H1 (cell line): ENCODE measurements around the gene MNX1.

ENCODE experiments used
- CTCF ChIP-seq, 3 experiments: IDR thresholded peaks; 1 replicate in 2 of 3; 2 replicates in 1 of 3; pipeline versions ENCODE4 v1.5.1 to v1.6.1; 2011; ENCODE audit warnings: low read length in 3 of 3, mild to moderate bottlenecking in 3 of 3, inconsistent platforms in 2 of 3, low read depth in 1 of 3, moderate library complexity in 1 of 3; ENCODE audit not compliant: insufficient read depth in 1 of 3; ENCODE audit errors: control extremely low read depth in 1 of 3
- EGR1 ChIP-seq: IDR thresholded peaks from 2 replicates; pipeline ENCODE4 v1.6.1; 2011; ENCODE audit warnings: low read depth, low read length, borderline replicate concordance
- EZH2 ChIP-seq: fragments of 200-600 bp; sonication (generic); IDR thresholded peaks from 2 replicates; pipeline ENCODE4 v1.7.1; 2012; ENCODE audit warnings: low read depth, mild to moderate bottlenecking, moderate library complexity, low read length, inconsistent platforms; ENCODE audit not compliant: severe bottlenecking
- POLR2A ChIP-seq, 2 experiments: IDR thresholded peaks; 1 replicate in 1 of 2; 2 replicates in 1 of 2; pipeline ENCODE4 v1.6.1; 2011; ENCODE audit warnings: low read depth in 2 of 2, low read length in 2 of 2, mild to moderate bottlenecking in 2 of 2; ENCODE audit errors: control extremely low read depth in 1 of 2
- POLR2AphosphoS5 ChIP-seq: IDR thresholded peaks from 2 replicates; pipeline ENCODE4 v1.6.1; 2011; ENCODE audit warnings: low read depth, low read length
- RFX5 ChIP-seq: IDR thresholded peaks from 2 replicates; pipeline ENCODE4 v1.6.1; 2011; ENCODE audit warnings: low read depth, low read length, improper control_type of control experiment, borderline replicate concordance
- SP1 ChIP-seq: IDR thresholded peaks from 2 replicates; pipeline ENCODE4 v1.6.1; 2011; ENCODE audit warnings: low read depth, low read length
- TAF1 ChIP-seq: IDR thresholded peaks from 2 replicates; pipeline ENCODE4 v1.6.1; 2011; ENCODE audit warnings: mild to moderate bottlenecking, low read depth, low read length

- TF ChIP-seq POLR2A (IDR thresholded peaks at IDR 0.05; ENCODE audit: control extremely low read depth in 1 of 2, low read depth in 2 of 2, low read length in 2 of 2), result no peak
- TF ChIP-seq TAF1, result no peak
- no peak for TF ChIP-seq CTCF (IDR thresholded peaks at IDR 0.05; ENCODE audit: control extremely low read depth in 1 of 3, insufficient read depth in 1 of 3, low read depth in 1 of 3, low read length in 3 of 3)
- TF ChIP-seq SP1, result no peak
- TF ChIP-seq EZH2, result no peak
- no peak for TF ChIP-seq RFX5
- TF ChIP-seq POLR2AphosphoS5, result no peak
- TF ChIP-seq EGR1, result no peak
Observed at GRCh38 chr7:157046681-157047080, 36.2 kb upstream of the MNX1 start.
